Activated T-cell treated with anti-CD3 and anti-CD28 coated beads for 48 hours (primary cell): Measurements from ENCODE around the gene PRSS56.
"Not testable (repeated sequence)": the region's sequence is repeated elsewhere in the genome, so short reads cannot be mapped to it uniquely, and the experiment has no call there.

Experiments
- DNase-seq: peaks from one replicate; pipeline ENCODE4 v3.0.0-alpha.2; 2020; ENCODE audit warnings: low read depth

Gene PRSS56

GRCh38 chr2:232525791-232526371 is 5.7 kb downstream of the PRSS56 start, which contains the start of gene CHRND:
Gene CHRND, plus strand, starts transcription at chr2:232526160. Its CDS starts 56 bp downstream, at chr2:232526216.
- no peak for DNase-seq

GRCh38 chr2:232526372-232526941 is 6.3 kb downstream of the PRSS56 start:
- DNase-seq, result no peak

GRCh38 chr2:232527905-232528470 is 7.8 kb downstream of the PRSS56 start:
- no peak for DNase-seq

GRCh38 chr2:232528746-232529460 is 8.7 kb downstream of the PRSS56 start:
- no peak for DNase-seq

- no peak for DNase-seq
These were observed 9.8 kb downstream of the PRSS56 start for GRCh38 chr2:232529806-232530547.

- no peak for DNase-seq
These were observed 10.6 kb downstream of the PRSS56 start for GRCh38 chr2:232530626-232531260.

- DNase-seq, result no peak
These were observed 12.2 kb downstream of the PRSS56 start for GRCh38 chr2:232532419-232532818.

- DNase-seq, result not testable (repeated sequence)
These were observed 12.6 kb downstream of the PRSS56 start for GRCh38 chr2:232532821-232533220.

GRCh38 chr2:232533944-232534710 is 13.9 kb downstream of the PRSS56 start:
- no peak for DNase-seq

- DNase-seq, result no peak
These were observed 14.9 kb downstream of the PRSS56 start for GRCh38 chr2:232534940-232535651.

- DNase-seq, result no peak
These were observed 15.8 kb downstream of the PRSS56 start for GRCh38 chr2:232535761-232536530.

- no peak for DNase-seq
These were observed 16.9 kb downstream of the PRSS56 start for GRCh38 chr2:232537079-232537478.

- DNase-seq, result no peak
These were observed 17.3 kb downstream of the PRSS56 start for GRCh38 chr2:232537499-232537898.

- DNase-seq, result no peak
These were observed 18.5 kb downstream of the PRSS56 start for GRCh38 chr2:232538671-232539070.

GRCh38 chr2:232539298-232540231 is 19.4 kb downstream of the PRSS56 start, which contains the start of gene CHRNG:
Gene CHRNG, plus strand, starts transcription at chr2:232539692. Its CDS starts 56 bp downstream, at chr2:232539748.
- no peak for DNase-seq

- no peak for DNase-seq
These were observed 20.4 kb downstream of the PRSS56 start for GRCh38 chr2:232540441-232541041.

GRCh38 chr2:232541195-232541960 is 21.2 kb downstream of the PRSS56 start:
- no peak for DNase-seq
